Stimulated activated CD4-positive, alpha-beta T cell treated with anti-CD3 and anti-CD28 coated beads, Interleukin-2, amount 100 ng/mL, for 24 hours (primary cell): ENCODE results near the gene ADK.

Source experiments
- DNase-seq, 2 donors: peaks; one replicate each; pipeline ENCODE4 v3.0.0-alpha.2; 2020

ADK gene

GRCh38 chr10:74637685-74638084, 486.7 kb downstream of the ADK start:
- no peak for DNase-seq

DNA sequence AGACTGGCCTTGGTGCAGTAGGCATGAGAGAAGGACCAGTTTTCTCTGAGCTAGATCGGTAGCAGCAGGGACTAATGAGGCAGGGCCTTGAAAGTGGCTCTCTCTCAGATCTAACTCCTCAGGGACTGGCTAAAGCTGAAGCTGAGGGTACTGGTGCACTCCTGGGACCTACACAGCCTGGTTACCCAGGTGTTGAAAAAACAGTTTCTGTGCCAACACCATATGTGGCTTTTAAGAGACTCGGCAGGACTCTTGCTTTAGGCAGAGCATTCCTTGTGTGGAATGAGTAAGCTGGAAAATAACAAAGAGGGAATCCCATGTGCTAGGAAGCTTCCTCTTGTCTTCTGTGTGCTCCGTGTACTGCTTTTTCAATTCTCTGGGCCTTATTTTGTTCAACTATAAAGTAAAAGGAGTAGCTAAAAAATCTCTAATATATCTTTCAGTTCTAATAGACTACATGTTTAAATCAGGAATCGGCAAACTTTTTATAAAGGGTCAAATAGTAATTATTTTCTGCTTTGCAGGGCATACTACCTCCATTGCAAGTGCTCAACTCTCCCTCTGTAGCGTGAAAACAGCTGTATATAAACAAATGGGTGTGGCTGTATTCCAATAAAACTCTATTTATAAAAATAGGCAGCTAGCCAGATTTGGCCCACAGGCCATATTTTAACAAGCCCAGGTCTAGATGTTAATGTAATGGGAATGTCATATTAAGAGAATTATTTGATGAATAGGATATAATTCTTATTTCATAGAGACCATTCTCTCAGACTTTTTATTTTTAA, 489.3 kb downstream of the ADK start:
- no peak for DNase-seq

DNA sequence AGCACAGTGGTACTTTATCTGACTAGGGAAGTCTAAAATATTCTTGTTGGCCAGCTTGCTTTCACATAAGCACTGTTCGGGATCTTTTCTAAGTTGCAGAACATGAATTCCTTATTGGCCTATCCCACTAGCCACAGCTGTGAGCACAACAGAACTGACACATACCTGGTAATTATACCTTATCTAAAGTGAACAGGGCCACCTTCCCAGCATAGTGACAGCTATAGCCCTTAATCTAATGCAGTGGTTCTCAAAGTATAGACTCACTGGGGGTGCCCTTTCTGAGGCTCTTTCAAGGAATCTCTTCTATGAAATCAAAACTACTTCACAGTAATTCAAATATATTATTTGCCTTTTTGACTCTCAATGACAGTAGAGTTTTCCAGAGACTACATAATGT, 490.6 kb downstream of the ADK start:
- DNase-seq: no peak

DNA sequence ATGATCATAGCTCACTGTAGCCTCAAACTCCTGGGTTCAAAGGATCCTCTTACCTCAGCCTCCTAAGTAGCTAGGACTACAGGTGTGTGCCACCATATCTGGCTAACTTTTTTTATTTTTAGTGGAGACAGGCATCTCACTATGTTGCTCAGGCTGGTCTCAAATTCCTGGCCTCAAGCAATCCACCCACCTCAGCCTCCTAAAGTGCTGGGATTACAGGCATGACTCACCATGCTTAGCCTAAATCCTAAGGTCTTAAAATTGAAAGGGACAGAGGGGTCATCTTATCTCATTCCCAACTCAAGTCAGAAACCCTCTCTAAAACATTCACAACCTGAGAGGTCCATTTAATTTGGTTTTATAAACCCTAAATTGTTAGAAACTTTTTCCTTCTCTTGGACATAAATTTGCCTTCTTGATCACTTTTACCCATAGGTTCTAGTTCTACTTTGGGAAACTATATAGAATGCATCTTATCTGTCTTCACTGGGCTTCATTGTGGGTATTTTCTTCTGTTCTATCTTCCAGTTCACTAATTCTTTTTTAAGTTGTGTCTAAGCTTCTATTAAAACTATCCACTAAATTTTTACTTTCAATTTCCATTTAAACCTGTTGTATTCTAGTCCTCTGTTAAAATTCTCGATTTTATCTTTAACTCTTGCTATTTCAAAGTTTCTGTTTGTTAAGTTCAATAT, 492.0 kb downstream of the ADK start:
- no peak for DNase-seq

DNA sequence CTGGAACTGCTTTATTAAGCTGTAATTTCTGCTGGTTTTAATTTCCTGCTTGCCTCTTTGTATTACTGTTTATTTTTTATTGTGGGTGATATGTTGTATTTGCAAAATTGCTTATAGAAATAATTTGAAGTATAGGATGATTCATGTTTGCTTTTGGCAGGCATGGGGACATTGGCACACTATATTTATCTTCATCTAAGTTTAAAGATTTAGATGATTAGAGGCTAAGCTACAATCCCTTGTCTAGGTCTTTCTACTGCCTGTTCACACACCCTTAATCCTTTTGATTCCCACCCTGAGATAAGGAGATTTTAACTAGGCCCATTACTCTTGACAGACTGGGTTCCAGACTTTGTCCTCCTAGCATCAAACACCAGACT, 492.6 kb downstream of the ADK start:
- DNase-seq: no peak

GRCh38 chr10:74644738-74645137, 493.7 kb downstream of the ADK start:
- no peak for DNase-seq

GRCh38 chr10:74645692-74646091, 494.7 kb downstream of the ADK start:
- no peak for DNase-seq

DNA sequence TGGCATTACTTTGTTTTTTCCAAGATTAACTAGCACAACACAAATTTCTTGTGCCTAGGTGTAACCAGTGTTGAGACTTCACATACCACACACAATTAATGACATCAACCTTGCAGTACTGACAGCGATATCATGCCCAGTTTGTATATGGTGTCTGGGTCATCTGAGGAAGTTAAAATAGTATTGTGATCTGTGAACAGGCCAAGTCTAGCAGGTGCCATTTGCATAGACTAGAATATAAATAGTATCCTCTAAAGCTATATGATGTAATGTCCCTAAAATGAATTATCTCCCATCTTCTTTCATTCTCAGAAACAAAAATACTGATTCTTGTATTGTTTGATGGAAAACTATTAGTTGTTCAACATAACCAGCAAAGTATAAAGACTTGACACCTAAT, 499.6 kb downstream of the ADK start:
- no peak for DNase-seq

DNA sequence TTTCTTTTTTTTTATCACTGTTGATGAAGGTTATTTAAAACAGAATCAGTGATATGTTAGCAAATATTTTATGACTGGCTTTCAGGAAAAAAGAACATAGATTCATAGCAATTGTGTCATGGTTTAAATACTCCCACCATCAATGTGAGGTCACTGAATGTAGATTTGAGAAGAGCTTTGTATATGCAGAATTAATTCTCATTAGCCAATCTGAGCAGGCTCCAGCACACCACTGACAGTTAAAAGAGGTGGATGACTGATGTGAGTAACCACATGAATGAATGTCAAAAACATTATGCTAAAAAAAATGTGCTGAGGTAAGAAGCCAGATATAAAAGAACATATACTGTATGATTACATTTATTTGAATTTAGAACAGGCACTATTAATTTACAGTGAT, 500.5 kb downstream of the ADK start:
- no peak for DNase-seq

DNA sequence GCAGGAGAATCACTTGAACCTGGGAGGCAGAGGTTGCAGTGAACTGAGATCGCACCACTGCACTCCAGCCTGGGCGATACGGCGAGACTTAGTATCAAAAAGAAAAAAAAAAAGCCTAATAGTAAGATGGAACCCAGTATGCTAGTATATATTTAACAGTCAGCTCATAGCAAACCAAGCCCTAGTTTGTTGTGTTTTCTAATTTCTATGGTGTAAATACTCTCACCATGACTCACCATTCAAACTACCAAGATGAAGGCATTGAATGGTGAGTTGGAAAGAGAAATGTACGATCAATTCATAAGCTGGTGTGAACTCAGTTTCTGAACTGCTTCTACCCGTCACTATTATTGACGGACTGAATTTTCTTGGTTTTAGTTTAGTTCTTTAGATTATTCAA, 501.6 kb downstream of the ADK start:
- DNase-seq: no peak

DNA sequence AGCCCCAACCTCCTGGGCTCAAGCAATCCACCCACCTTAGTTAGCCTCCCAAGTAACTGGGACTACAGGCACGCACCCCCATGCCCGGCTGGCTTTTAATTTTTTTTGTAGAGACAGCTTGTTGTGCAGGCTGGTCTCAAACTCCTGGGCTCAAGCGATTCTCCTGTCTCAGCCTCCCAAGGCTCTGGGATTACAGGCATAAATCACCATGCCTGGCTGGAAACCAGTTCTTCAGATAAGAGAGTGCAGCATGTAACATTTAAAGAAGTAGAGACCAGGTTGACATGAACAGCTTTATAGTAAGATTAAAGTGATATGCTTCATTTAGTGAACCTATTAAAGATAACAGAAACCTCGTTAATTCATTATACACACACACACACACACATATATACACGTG, 507.5 kb downstream of the ADK start:
- DNase-seq: no peak

GRCh38 chr10:74662635-74663034, 511.6 kb downstream of the ADK start:
- DNase-seq: no peak

DNA sequence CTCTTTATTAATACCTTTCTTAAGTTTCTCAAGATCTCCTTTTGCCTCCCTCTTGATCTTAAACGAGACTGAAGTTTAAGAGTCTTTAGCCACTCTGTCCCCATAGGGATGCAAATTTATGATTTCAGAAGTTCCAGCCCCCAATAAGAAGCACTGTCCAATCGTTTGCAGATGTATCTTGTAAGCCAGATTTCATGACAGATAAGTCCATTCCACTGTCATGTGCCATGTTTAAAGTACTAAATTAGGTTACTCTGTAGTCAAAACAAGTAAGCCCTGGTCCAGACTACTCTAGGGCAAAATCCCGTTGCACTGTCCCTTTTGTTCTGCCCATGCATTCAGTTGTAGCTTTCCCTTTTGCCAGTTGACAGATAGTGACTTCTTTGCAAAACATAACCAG, 518.2 kb downstream of the ADK start:
- no peak for DNase-seq

- no peak for DNase-seq
These were observed 520.7 kb downstream of the ADK start for GRCh38 chr10:74671716-74672115.

DNA sequence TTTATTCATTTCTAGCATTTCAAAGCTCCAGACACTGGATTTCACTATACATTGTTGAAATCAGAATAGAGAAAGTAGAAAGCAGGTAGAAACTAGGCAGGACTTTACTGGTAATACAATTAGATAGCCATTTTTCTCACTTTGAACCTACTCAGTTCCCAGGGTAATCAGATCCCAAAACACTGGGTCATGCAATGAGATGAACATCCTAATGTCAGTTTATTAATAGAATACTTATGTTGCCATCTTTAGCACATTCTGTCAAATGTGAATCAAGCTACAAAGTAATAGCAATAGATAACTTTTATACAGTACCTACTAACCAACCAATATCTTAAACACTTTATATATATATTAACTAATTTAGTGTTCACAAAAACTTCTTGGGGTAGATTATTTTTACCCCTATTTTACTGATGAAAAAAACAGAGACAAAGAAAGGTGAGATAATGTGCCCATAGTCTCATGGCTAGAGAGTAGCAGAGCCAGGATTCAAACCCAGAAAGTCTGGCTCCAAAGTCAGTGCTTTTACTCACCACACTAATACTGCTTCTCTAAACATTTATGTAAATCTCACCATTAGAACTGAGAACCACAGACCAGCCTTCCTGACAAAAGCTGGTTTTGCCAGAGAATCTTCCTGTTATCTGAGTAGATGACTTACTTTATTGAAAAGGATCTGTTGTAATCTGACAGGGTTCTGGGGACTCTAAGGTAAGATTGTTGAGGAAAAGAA, 521.6 kb downstream of the ADK start:
- DNase-seq: no peak

- DNase-seq: no peak
These were observed 523.9 kb downstream of the ADK start for GRCh38 chr10:74674927-74675326.

DNA sequence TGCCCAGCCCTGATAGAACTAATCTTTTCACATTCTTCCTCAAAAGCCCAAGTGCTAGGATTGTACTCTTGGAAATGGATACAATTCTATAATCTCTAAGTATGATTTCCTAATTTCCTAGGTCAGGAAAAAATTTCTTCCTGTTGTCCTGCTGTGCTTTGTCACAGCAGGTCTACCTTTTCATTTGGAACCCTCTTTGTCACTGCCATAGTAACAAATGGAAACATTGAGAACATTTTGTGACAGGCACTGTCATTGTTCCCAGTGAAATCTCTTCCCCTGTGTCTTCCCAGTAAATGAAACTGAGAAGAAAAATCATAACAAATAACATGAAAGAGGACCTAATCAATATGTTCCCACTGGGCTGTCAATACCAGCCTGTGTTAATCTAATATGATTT, 524.5 kb downstream of the ADK start:
- DNase-seq: no peak

- no peak for DNase-seq
These were observed 526.9 kb downstream of the ADK start for GRCh38 chr10:74677951-74678350.

- DNase-seq: no peak
These were observed 531.1 kb downstream of the ADK start for GRCh38 chr10:74681917-74682627.

- no peak for DNase-seq
These were observed 532.0 kb downstream of the ADK start for GRCh38 chr10:74683067-74683466.

- no peak for DNase-seq
These were observed 532.8 kb downstream of the ADK start for GRCh38 chr10:74683621-74684364.

DNA sequence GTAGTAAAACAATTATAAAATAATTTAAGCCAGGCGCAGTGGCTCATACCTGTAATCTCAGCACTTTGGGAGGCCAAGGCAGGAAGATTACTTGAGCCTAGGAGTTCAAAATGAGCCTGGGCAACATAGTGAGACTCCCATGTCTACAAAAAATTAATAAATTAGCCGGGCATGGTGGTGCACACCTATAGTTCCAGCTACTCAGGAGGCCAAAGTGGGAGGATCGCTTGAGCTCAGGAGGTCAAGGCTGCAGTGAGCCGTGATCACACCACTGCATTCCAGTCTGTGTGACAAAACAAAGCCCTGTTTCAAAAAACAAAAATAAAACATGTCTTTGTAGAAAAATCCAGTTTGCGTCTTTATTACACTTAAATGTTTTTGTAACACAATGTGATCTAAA, 533.4 kb downstream of the ADK start:
- no peak for DNase-seq

GRCh38 chr10:74685564-74685963, 534.5 kb downstream of the ADK start:
- no peak for DNase-seq
